CD14-positive monocyte (primary cell): Measurements from ENCODE around the gene PNLDC1. TPM values are rescaled to one million over a fixed set of nuclear protein-coding genes. Genes with fewer than 3 reads are reported as not detected.

Experiments
- DNase-seq, 3 donors: peaks; one replicate each; pipeline ENCODE4 v3.0.0-alpha.2; 2011 to 2022
- H2AFZ ChIP-seq: 2 replicates; pipeline ENCODE4 v1.6.0; 2012; ENCODE audit warnings: mild to moderate bottlenecking, low read depth, low read length, inconsistent platforms; ENCODE audit not compliant: insufficient read depth, poor library complexity, severe bottlenecking
- H3K27ac ChIP-seq, 2 donors: 1 replicate in 1 of 2; 2 replicates in 1 of 2; pipeline ENCODE4 v1.5.1; 2012 to 2013; ENCODE audit warnings: low read length in 2 of 2, control low read depth in 1 of 2, inconsistent platforms in 1 of 2, low read depth in 1 of 2, mild to moderate bottlenecking in 1 of 2
- H3K27me3 ChIP-seq, 2 donors: one replicate each; pipeline versions ENCODE4 v1.6.0 to v1.6.1; 2011 to 2013; ENCODE audit warnings: low read length in 2 of 2; ENCODE audit not compliant: control insufficient read depth in 2 of 2, insufficient read depth in 2 of 2
- H3K36me3 ChIP-seq, 2 donors: replicated peaks in 1 of 2; 1 replicate in 1 of 2; 2 replicates in 1 of 2; pipeline versions ENCODE4 v1.5.1 to v1.6.1; 2012 to 2013; ENCODE audit warnings: low read length in 2 of 2, control low read depth in 1 of 2, inconsistent platforms in 1 of 2, mild to moderate bottlenecking in 1 of 2; ENCODE audit not compliant: insufficient read depth in 2 of 2, control insufficient read depth in 1 of 2
- H3K4me1 ChIP-seq, 2 donors: 1 replicate in 1 of 2; 2 replicates in 1 of 2; pipeline versions ENCODE4 v1.5.1 to v1.6.1; 2012 to 2013; ENCODE audit warnings: low read length in 2 of 2, control low read depth in 1 of 2, inconsistent platforms in 1 of 2, mild to moderate bottlenecking in 1 of 2, moderate library complexity in 1 of 2; ENCODE audit not compliant: insufficient read depth in 2 of 2, control insufficient read depth in 1 of 2
- H3K4me2 ChIP-seq: replicated peaks from 2 replicates; pipeline ENCODE3; 2012; ENCODE audit warnings: low read length, moderate library complexity, mild to moderate bottlenecking; ENCODE audit not compliant: poor library complexity, severe bottlenecking; ENCODE audit errors: extremely low read depth
- H3K4me3 ChIP-seq, 3 experiments: fragments of 200-600 bp in 1 of 3; sonication (generic) in 1 of 3; replicated peaks in 1 of 3; 1 replicate in 2 of 3; 2 replicates in 1 of 3; pipeline ENCODE4 v1.5.1; 2011 to 2013; ENCODE audit warnings: low read length in 3 of 3, mild to moderate bottlenecking in 3 of 3, control low read depth in 2 of 3, low read depth in 2 of 3, inconsistent platforms in 1 of 3, moderate library complexity in 1 of 3
- H3K79me2 ChIP-seq: 2 replicates; pipeline ENCODE4 v1.6.0; 2012; ENCODE audit warnings: mild to moderate bottlenecking, control low read depth, inconsistent platforms, low read length, moderate library complexity; ENCODE audit not compliant: insufficient read depth
- H3K9ac ChIP-seq: 2 replicates; pipeline ENCODE4 v1.6.0; 2017; ENCODE audit warnings: low read length, mild to moderate bottlenecking; ENCODE audit not compliant: insufficient read depth, poor library complexity, severe bottlenecking
- H3K9me3 ChIP-seq, 2 donors: replicated peaks in 1 of 2; 1 replicate in 1 of 2; 2 replicates in 1 of 2; pipeline versions ENCODE4 v1.5.1 to v1.6.1; 2012 to 2013; ENCODE audit warnings: low read length in 2 of 2, control low read depth in 1 of 2; ENCODE audit not compliant: control insufficient read depth in 1 of 2, insufficient read depth in 1 of 2
- H4K20me1 ChIP-seq: 2 replicates; pipeline ENCODE4 v1.6.0; 2012; ENCODE audit warnings: mild to moderate bottlenecking, low read length, control low read depth, moderate library complexity; ENCODE audit not compliant: insufficient read depth
- H3K27ac Mint-ChIP-seq, 7 donors: one replicate each; pipeline ENCODE4 v1.8.0; 2020; ENCODE audit warnings: mild to moderate bottlenecking in 7 of 7, mixed read lengths in 7 of 7, moderate library complexity in 6 of 7, inconsistent platforms in 2 of 7
- H3K27me3 Mint-ChIP-seq, 3 donors: one replicate each; pipeline ENCODE4 v1.8.0; 2021 to 2022; ENCODE audit warnings: low read depth in 3 of 3, mild to moderate bottlenecking in 3 of 3, mixed read lengths in 3 of 3, moderate library complexity in 3 of 3, inconsistent platforms in 1 of 3
- H3K36me3 Mint-ChIP-seq, 2 donors: one replicate each; pipeline ENCODE4 v1.8.0; 2020; ENCODE audit warnings: mixed read lengths in 2 of 2, inconsistent platforms in 1 of 2, mild to moderate bottlenecking in 1 of 2
- H3K4me1 Mint-ChIP-seq: one replicate; pipeline ENCODE4 v1.8.0; 2020; ENCODE audit warnings: mild to moderate bottlenecking, mixed read lengths
- H3K4me3 Mint-ChIP-seq, 2 donors: one replicate each; pipeline ENCODE4 v1.8.0; 2020; ENCODE audit warnings: mild to moderate bottlenecking in 2 of 2, mixed read lengths in 2 of 2, moderate library complexity in 1 of 2
- H3K9me3 Mint-ChIP-seq, 7 donors: one replicate each; pipeline ENCODE4 v1.8.0; 2020 to 2022; ENCODE audit warnings: mixed read lengths in 7 of 7, mild to moderate bottlenecking in 6 of 7, moderate library complexity in 6 of 7, inconsistent platforms in 2 of 7
- WGBS: methylation state at CpG from one replicate; pipeline ENCODE4 v1.1.5; 2013; ENCODE audit warnings: missing lambda C conversion rate; ENCODE audit not compliant: insufficient coverage; 5-methylcytosine and 5-hydroxymethylcytosine counted together
- intact Hi-C, 2 donors: fragments of 100-400 bp; cut with micrococcal nuclease; formaldehyde crosslinking; loops; one replicate each; pipeline versions ENCODE4 v1.15.0 to v1.15.1; 2023
- polyA plus RNA-seq, 3 donors: library from polyadenylated mRNA; depleted of rRNA in 1 of 3; unstranded in 2 of 3; stranded (reverse) in 1 of 3; fragments of 300-500 nt in 2 of 3; fragments of >200 nt in 1 of 3; fragmentation: Illumina TruSeq in 2 of 3; gene quantifications; 1 replicate in 2 of 3; 2 replicates in 1 of 3; pipeline ENCODE4 v1.2.3, GENCODE V29; 2012 to 2021
- TF ChIP-seq, protein P1 (sequence below): fragments of 200-600 bp; IDR thresholded peaks from one replicate; pipeline ENCODE4 v1.8.0; 2022; ENCODE audit warnings: antibody characterized with exemption, mild to moderate bottlenecking

Gene PNLDC1
- polyA plus RNA-seq, 3 donors: 0.56 TPM; not detected in 2

DNA sequence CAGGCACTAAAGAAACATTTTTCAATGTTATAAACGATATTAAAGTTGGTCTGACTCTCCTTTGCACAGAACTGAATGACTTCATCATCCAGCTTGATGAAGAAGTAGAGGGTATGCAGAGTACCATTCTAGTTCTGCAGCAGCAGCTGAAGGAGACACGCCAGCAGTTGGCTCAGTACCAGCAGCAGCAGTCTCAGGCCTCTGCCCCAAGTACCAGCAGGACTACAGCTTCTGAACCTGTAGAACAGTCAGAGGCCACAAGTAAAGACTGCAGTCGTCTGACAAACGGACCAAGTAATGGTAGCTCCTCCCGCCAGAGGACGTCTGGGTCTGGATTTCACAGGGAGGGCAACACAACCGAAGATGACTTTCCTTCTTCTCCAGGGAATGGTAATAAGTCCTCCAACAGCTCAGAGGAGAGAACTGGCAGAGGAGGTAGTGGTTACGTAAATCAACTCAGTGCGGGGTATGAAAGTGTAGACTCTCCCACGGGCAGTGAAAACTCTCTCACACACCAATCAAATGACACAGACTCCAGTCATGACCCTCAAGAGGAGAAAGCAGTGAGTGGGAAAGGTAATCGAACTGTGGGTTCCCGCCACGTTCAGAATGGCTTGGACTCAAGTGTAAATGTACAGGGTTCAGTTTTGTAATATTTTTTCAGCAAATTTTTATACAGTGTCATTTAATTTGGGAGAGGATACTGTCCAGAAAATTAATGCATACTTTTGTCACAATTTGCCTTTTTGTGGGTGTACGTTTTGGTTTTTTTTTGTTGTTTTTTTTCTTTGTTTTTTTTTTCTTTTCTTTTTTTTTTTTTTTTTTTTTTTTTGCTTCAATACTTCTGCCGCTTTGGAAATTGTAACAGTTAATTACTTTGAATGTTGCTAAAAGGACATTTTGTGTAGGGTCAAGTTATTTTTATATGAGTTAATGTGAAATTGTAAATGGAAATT lies 44.8 kb upstream of the PNLDC1 start:
- DNase-seq: no peak
- Histone ChIP-seq H3K27me3 (no peaks in the 10 kb centered on the region), H3K4me1 (peaks cover 2 to 6% of the 10 kb centered on the region in 2 donors), H3K36me3 (peaks cover 75 to 87% of the 10 kb centered on the region in 2 donors), H2AFZ (no peak overlapping the region), H3K79me2 (peaks cover 35% of the 10 kb centered on the region), H3K9ac (no peak overlapping the region), H3K9me3 (no peaks in the 10 kb centered on the region), H3K27ac (peak overlapping the region in 1 of 2 donors; percentile 15), H3K4me2 (no peak overlapping the region), H3K4me3 (no peak overlapping the region), H4K20me1 (peaks cover 64% of the 10 kb centered on the region)
- Mint-ChIP-seq H3K4me3 (no peak overlapping the region), H3K27me3 (no peaks in the 10 kb centered on the region), H3K9me3 (no peaks in the 10 kb centered on the region), H3K36me3 (peaks cover 68 to 78% of the 10 kb centered on the region in 2 donors), H3K4me1 (peaks cover 6% of the 10 kb centered on the region), H3K27ac (peak overlapping the region in 4 of 7 donors; percentile 1 to 67 (median 20))
- TF ChIP-seq, protein P1, sequence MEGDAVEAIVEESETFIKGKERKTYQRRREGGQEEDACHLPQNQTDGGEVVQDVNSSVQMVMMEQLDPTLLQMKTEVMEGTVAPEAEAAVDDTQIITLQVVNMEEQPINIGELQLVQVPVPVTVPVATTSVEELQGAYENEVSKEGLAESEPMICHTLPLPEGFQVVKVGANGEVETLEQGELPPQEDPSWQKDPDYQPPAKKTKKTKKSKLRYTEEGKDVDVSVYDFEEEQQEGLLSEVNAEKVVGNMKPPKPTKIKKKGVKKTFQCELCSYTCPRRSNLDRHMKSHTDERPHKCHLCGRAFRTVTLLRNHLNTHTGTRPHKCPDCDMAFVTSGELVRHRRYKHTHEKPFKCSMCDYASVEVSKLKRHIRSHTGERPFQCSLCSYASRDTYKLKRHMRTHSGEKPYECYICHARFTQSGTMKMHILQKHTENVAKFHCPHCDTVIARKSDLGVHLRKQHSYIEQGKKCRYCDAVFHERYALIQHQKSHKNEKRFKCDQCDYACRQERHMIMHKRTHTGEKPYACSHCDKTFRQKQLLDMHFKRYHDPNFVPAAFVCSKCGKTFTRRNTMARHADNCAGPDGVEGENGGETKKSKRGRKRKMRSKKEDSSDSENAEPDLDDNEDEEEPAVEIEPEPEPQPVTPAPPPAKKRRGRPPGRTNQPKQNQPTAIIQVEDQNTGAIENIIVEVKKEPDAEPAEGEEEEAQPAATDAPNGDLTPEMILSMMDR: no peak
- intact Hi-C loops: loop anchor here in 1 of 2 donors (5.0 kb wide), 1 partner anchor 32 kb away; the partner anchor contains the start of gene TCP1
- 86% methylated on average over 2 of the region's 15 CpGs for WGBS

GRCh38 chr6:159756508-159756907 lies 43.6 kb upstream of the PNLDC1 start:
- 90% methylated on average over 2 of the region's 4 CpGs for WGBS
- H3K9ac ChIP-seq: no peak overlapping the region
- H3K36me3 Mint-ChIP-seq: peaks cover 60 to 68% of the 10 kb centered on the region in 2 donors
- peaks cover 19% of the 10 kb centered on the region for H3K4me1 Mint-ChIP-seq
- peaks cover 35% of the 10 kb centered on the region for H3K79me2 ChIP-seq
- H3K36me3 ChIP-seq: peaks cover 68 to 74% of the 10 kb centered on the region in 2 donors
- H3K4me3 ChIP-seq: no peak overlapping the region
- intact Hi-C loops: no loop called here
- DNase-seq: no peak
- no peak overlapping the region for H3K27ac ChIP-seq
- peaks cover 13 to 18% of the 10 kb centered on the region in 2 donors for H3K4me1 ChIP-seq
- no peaks in the 10 kb centered on the region for H3K9me3 ChIP-seq
- H3K27me3 ChIP-seq: no peaks in the 10 kb centered on the region
- H3K27me3 Mint-ChIP-seq: no peaks in the 10 kb centered on the region
- H3K9me3 Mint-ChIP-seq: no peaks in the 10 kb centered on the region
- peak overlapping the region in 4 of 7 donors; percentile 42 to 85 (median 54) for H3K27ac Mint-ChIP-seq
- H2AFZ ChIP-seq: no peak overlapping the region
- TF ChIP-seq, protein P1: no peak
- H3K4me3 Mint-ChIP-seq: no peak overlapping the region
- no peak overlapping the region for H3K4me2 ChIP-seq
- peaks cover 54% of the 10 kb centered on the region for H4K20me1 ChIP-seq
